Neuron (in vitro differentiated cells): ENCODE data around the gene HOXC11.

ENCODE experiments used
- H2AFZ ChIP-seq: one replicate; pipeline ENCODE4 v1.6.1; 2013; ENCODE audit warnings: low read depth, mild to moderate bottlenecking, inconsistent platforms, low read length, moderate library complexity
- H3K27me3 ChIP-seq: one replicate; pipeline ENCODE4 v1.6.1; 2013; ENCODE audit warnings: low read length; ENCODE audit not compliant: insufficient read depth
- H3K36me3 ChIP-seq: one replicate; pipeline ENCODE4 v1.6.1; 2013; ENCODE audit warnings: low read length; ENCODE audit not compliant: insufficient read depth
- H3K4me1 ChIP-seq: one replicate; pipeline ENCODE4 v1.6.1; 2013; ENCODE audit warnings: low read length; ENCODE audit not compliant: insufficient read depth
- H3K4me3 ChIP-seq: 2 replicates; pipeline ENCODE4 v1.5.1; 2013; ENCODE audit warnings: mild to moderate bottlenecking, low read length, moderate library complexity
- H3K9me3 ChIP-seq: one replicate; pipeline ENCODE4 v1.6.1; 2013; ENCODE audit warnings: low read length

Gene HOXC11

GRCh38 chr12:53972722-53973235 is at the start of gene HOXC11:
Gene HOXC11 (plus strand): TSS chr12:53973126. CDS start chr12:53973242, 116 bp downstream.
- no peak within 1 kb of the TSS for H2AFZ ChIP-seq
- H3K27me3 ChIP-seq = peaks cover 98% of the 10 kb centered on the region
- no peaks in the 10 kb centered on the region for H3K4me1 ChIP-seq
- peaks cover 4% of the 10 kb centered on the region for H3K9me3 ChIP-seq
- no peak within 1 kb of the TSS for H3K4me3 ChIP-seq
- H3K36me3 ChIP-seq = no peaks in the 10 kb centered on the region

GRCh38 chr12:53924521-53925405 is 48.2 kb upstream of the HOXC11 start:
- Histone ChIP-seq H3K4me1 (no peaks in the 10 kb centered on the region), H3K9me3 (peaks cover 2% of the 10 kb centered on the region), H3K36me3 (no peaks in the 10 kb centered on the region), H2AFZ (no peak overlapping the region), H3K4me3 (no peak overlapping the region), H3K27me3 (peaks cover 75% of the 10 kb centered on the region)

DNA sequence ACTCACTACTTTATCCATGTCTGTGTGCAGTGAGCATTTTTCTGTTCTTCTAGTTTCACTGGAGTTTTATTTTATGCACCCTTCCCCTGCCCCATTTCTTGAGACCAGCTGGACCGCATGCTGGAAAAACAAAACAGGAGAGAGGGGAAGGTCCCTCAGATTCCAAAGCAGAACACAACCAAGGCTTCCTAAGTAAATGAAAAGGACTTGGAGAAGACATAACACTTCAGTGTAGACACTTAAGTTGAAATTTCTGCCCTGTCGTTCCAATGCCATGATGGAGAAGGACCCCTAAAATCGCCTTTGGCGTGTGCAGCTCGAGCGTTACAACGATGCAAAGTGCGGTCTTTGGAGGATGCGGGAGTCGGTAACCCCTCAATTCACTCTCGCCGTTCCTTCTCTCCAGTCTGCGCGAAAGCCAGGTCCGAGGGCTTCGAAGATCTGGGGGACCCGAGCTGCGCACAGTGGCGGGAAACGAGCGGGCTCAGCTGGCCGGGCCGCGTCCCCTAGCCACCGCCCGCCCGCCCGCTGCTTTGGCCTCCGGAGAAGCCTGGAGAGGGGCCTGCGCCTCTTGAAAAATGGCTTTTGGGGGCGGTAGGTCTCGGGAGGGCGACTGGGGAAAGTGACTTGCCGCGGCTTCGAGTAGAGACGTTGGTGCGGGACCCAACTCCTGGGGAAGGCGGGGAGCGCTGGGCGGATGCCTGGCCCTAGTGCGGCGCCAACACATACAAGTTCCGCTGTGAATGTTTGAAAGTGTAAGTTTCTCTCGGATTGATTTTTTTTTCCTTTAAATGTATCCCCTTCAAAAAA is 45.5 kb upstream of the HOXC11 start:
- Histone ChIP-seq H3K4me1 (no peaks in the 10 kb centered on the region), H3K4me3 (no peak overlapping the region), H3K27me3 (peaks cover 93% of the 10 kb centered on the region), H2AFZ (no peak overlapping the region), H3K36me3 (no peaks in the 10 kb centered on the region), H3K9me3 (peaks cover 2% of the 10 kb centered on the region)

GRCh38 chr12:53928054-53928835 is 44.7 kb upstream of the HOXC11 start:
- Histone ChIP-seq H3K9me3 (peaks cover 2% of the 10 kb centered on the region), H3K36me3 (no peaks in the 10 kb centered on the region), H3K4me3 (no peak overlapping the region), H3K4me1 (no peaks in the 10 kb centered on the region), H3K27me3 (peaks cover 93% of the 10 kb centered on the region), H2AFZ (no peak overlapping the region)

DNA sequence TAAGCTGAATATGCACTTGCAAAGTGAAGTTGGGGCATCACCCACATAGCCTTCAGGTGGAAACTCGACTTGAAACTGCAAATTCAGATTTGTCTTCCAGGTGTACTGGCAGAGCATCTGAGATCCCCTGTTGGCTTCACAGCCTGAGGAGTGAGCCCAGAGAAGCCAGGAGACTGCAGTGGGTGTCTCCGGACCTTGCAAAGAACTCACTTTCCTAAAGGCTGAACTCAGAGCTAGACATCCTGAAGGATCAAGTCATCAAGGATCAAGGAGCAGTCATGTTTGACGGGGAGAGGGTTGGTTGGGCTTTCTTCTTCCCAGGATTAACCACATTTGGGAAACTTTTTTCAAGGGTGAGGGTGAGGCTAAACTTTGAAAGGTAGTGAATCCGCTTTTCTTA is 43.4 kb upstream of the HOXC11 start:
- no peaks in the 10 kb centered on the region for H3K4me1 ChIP-seq
- H3K9me3 ChIP-seq = peaks cover 2% of the 10 kb centered on the region
- peaks cover 94% of the 10 kb centered on the region for H3K27me3 ChIP-seq
- H2AFZ ChIP-seq = no peak overlapping the region
- no peaks in the 10 kb centered on the region for H3K36me3 ChIP-seq
- H3K4me3 ChIP-seq = no peak overlapping the region

DNA sequence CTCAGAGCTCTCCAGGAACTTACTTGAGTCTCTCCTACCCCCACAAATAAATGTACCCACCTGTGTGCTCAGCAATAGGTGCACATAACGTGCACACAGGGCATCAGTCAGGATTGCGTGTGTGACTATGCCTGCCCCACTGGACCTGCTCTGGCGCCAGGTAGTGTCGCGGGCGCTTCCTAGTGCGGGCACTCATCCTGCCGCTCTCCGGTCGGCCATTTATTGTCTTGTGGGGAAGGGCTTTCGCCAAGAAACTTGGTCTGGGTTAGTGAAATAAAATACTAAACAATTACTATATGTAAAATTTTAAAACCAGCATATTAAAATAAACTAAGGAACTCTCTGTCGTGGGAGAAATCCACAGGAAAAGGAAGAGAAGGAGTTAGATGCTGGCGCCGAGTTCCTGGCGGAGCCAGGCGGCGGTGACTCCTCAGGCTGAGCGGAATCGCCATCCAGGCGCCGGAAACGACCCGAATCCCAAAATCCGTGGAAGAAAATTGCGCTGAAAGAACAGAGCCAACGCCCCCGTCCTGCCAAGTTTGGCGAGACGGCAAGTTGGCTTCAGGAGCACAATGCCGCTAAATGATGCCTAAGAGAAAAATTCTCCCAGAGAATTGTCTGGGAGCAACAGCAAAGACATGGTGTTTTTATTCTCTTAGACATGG is 42.2 kb upstream of the HOXC11 start:
- H3K27me3 ChIP-seq = peaks cover 97% of the 10 kb centered on the region
- H2AFZ ChIP-seq = no peak overlapping the region
- no peak overlapping the region for H3K4me3 ChIP-seq
- H3K4me1 ChIP-seq = peaks cover 3% of the 10 kb centered on the region
- no peaks in the 10 kb centered on the region for H3K36me3 ChIP-seq
- peaks cover 2% of the 10 kb centered on the region for H3K9me3 ChIP-seq

DNA sequence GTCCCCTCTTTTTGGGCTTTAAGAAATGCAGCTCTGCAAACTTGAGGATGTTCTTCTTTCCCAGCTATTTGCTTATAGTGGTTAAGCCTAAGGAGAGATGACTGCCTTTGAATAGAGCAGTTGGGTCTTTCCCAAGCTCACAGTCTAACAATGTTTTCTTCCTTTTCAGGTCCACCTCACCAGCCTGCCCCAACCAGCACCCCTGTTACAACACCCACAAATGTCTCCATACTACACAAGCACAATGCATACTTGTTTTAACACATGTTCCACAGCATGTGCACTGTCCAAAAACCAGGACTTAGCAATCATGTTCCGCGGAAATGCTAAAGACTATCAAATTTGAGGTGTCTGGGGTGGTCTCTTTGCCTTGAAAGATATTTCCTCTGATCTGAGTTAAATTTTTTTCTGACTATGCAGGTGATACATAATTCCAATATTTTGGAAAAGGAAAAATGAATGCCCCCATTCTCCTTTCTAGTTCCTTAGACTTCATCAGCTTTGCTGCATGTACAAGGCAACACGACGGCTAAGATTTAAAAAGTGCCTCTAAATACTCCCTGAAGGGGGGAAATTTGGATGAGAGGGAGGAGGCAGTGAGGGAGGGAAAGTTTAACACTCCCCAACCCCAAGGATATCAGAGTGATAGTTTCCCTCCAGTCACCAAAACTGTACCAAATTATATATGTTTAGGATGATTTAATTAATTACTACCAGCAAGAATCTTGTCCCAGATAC is 40.9 kb upstream of the HOXC11 start:
- Histone ChIP-seq H2AFZ (no peak overlapping the region), H3K4me3 (no peak overlapping the region), H3K9me3 (peaks cover 3% of the 10 kb centered on the region), H3K36me3 (no peaks in the 10 kb centered on the region), H3K4me1 (peaks cover 3% of the 10 kb centered on the region), H3K27me3 (peaks cover 97% of the 10 kb centered on the region)

GRCh38 chr12:53932915-53933314 is 40.0 kb upstream of the HOXC11 start:
- H3K4me1 ChIP-seq = peaks cover 3% of the 10 kb centered on the region
- no peak overlapping the region for H3K4me3 ChIP-seq
- H3K9me3 ChIP-seq = peaks cover 3% of the 10 kb centered on the region
- no peaks in the 10 kb centered on the region for H3K36me3 ChIP-seq
- H3K27me3 ChIP-seq = peaks cover 97% of the 10 kb centered on the region
- H2AFZ ChIP-seq = no peak overlapping the region

DNA sequence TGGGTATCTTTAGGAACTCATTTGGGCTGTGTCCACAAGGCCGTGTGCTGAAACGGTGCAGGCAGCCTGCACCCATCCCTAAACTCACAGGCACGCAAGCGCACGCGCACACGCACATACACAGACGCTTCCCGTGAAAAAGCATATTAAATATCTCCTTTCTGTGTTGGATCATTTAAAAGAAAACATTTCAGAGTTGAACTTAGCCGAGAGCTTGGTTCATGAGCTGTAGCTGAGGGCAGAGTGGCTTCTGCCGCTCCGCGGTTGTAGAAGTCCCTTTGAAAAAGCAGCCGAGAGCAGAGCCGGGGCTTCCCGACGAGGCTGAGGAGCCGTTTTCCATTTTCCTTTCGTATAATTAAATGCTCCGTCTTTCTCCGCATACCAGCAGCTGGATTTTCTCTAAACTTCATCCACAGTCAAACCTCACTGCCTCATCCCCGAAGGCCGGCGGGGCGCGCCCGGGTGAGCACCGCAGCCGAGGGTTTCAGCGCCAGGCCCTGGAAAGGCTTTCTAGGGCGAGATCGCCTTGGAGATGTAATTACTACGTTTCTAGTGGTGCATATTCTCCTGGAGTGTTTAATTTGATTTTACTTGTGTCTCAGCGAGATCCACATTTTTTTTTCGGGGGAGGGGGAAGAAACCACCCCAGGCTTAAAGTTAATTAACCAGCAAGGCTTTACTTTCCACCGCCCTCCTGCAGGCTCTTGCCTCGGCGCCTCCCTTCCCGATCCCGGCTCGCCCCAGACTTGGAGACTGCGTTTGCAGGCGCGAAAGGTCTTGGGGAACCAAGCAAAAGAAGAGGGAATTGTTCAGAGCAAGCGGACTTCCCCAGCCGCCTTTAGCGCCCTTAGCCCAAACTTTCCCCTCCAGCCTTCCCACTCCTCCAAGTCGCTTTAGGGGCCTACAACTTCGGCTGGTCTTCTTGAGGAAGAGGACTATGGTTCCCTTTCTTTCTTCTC is 37.3 kb upstream of the HOXC11 start:
- Histone ChIP-seq H3K4me3 (no peak overlapping the region), H3K4me1 (peaks cover 3% of the 10 kb centered on the region), H3K9me3 (peaks cover 2% of the 10 kb centered on the region), H3K27me3 (peaks cover 96% of the 10 kb centered on the region), H2AFZ (no peak overlapping the region), H3K36me3 (no peaks in the 10 kb centered on the region)

- H3K9me3 ChIP-seq = peaks cover 2% of the 10 kb centered on the region
- peaks cover 96% of the 10 kb centered on the region for H3K27me3 ChIP-seq
- no peaks in the 10 kb centered on the region for H3K36me3 ChIP-seq
- H3K4me3 ChIP-seq = no peak overlapping the region
- peaks cover 3% of the 10 kb centered on the region for H3K4me1 ChIP-seq
- H2AFZ ChIP-seq = no peak overlapping the region
These were observed 35.8 kb upstream of the HOXC11 start for GRCh38 chr12:53937099-53937498.
